GM12878 (cell line): ENCODE measurements around the gene CPNE4. TPM values are rescaled to one million over a fixed set of nuclear protein-coding genes. Genes with fewer than 3 reads are reported as not detected.

ENCODE experiments used
- ATAC-seq: fragments of 200-7000 bp; cut with Tn5 transposase; 3 replicates; pipeline ENCODE4 v1.9.1; 2020; ENCODE audit warnings: mild to moderate bottlenecking, moderate library complexity
- BruUV-seq: library from RNA; stranded (reverse); fragments of 400-500 nt; replicated peaks from 2 replicates; lab custom pipeline; 2021; lab: Mats Ljungman, UMichigan
- CTCF ChIA-PET: fragments of 300-600 bp; sonication (Branson Sonifier 250); formaldehyde crosslinking; extraction: SDS; loops from one replicate; lab custom pipeline; 2021; ENCODE audit warnings: inconsistent platforms; lab: Yijun Ruan, JAX
- POLR2A ChIA-PET: fragments of 350-600 bp; formaldehyde crosslinking; extraction: SDS; loops from one replicate; lab custom pipeline; 2021; ENCODE audit warnings: inconsistent platforms; lab: Charles Lee
- RAD21 ChIA-PET: fragments of 300-600 bp; sonication (Branson Sonifier 250); formaldehyde crosslinking; loops from one replicate; lab custom pipeline; 2023; ENCODE audit warnings: antibody characterized with exemption; ENCODE audit not compliant: unreplicated experiment; lab: Charles Lee
- SMC1A ChIA-PET: fragments of 300-600 bp; sonication (Branson Sonifier 250); formaldehyde crosslinking; loops from one replicate; lab custom pipeline; 2023; ENCODE audit not compliant: unreplicated experiment, uncharacterized antibody; lab: Charles Lee
- DNase-seq: peaks from one replicate; pipeline ENCODE4 v3.0.0-alpha.2; 2011; ENCODE audit warnings: low read depth, low spot score
- FAIRE-seq: peaks from 3 replicates; lab custom pipeline; 2011; peaks lifted over from hg19 to GRCh38; lab: Jason Lieb, UNC
- H2AFZ ChIP-seq: 2 replicates; pipeline ENCODE4 v1.6.0; 2011; ENCODE audit warnings: low read depth, low read length, control low read depth; ENCODE audit not compliant: control insufficient read depth
- H3K27ac ChIP-seq: 2 replicates; pipeline ENCODE4 v1.5.1; 2011; ENCODE audit warnings: control low read depth; ENCODE audit not compliant: control insufficient read depth, insufficient read depth
- H3K27me3 ChIP-seq, 2 experiments: replicated peaks in 1 of 2; 2 replicates each; pipeline versions ENCODE4 v1.6.0 to v1.6.1; 2011; ENCODE audit warnings: low read length in 1 of 2; ENCODE audit not compliant: control insufficient read depth in 2 of 2, insufficient read depth in 2 of 2
- H3K36me3 ChIP-seq, 2 experiments: 2 replicates each; pipeline ENCODE4 v1.5.1; 2011; ENCODE audit warnings: low read length in 1 of 2; ENCODE audit not compliant: control insufficient read depth in 2 of 2, insufficient read depth in 2 of 2
- H3K4me1 ChIP-seq: 2 replicates; pipeline ENCODE4 v1.6.1; 2011; ENCODE audit warnings: mild to moderate bottlenecking, low read length, moderate library complexity, mixed read lengths; ENCODE audit not compliant: control insufficient read depth, insufficient read depth
- H3K4me2 ChIP-seq: 2 replicates; pipeline ENCODE4 v1.6.0; 2011; ENCODE audit warnings: control low read depth; ENCODE audit not compliant: control insufficient read depth, insufficient read depth
- H3K4me3 ChIP-seq: fragments of 200-600 bp; sonication (generic); 2 replicates; pipeline ENCODE4 v1.5.1; 2016
- H3K79me2 ChIP-seq: 2 replicates; pipeline ENCODE4 v1.6.0; 2011; ENCODE audit warnings: low read length; ENCODE audit not compliant: control insufficient read depth, insufficient read depth
- H3K9ac ChIP-seq: 2 replicates; pipeline ENCODE4 v1.8.0; 2011; ENCODE audit warnings: low read length, control low read depth, mixed read lengths; ENCODE audit not compliant: control insufficient read depth, insufficient read depth
- H3K9me3 ChIP-seq: replicated peaks from 3 replicates; pipeline ENCODE4 v1.5.1; 2011; ENCODE audit warnings: mild to moderate bottlenecking, low read length; ENCODE audit not compliant: control insufficient read depth, insufficient read depth
- H4K20me1 ChIP-seq: 2 replicates; pipeline ENCODE4 v1.6.0; 2011; ENCODE audit not compliant: control insufficient read depth, insufficient read depth
- E2F8 ChIP-seq: fragments of 450-650 bp; IDR thresholded peaks from 2 replicates; pipeline ENCODE4 v1.6.1; 2018; ENCODE audit warnings: mild to moderate bottlenecking, low read depth, moderate library complexity; ENCODE audit not compliant: partially characterized antibody
- MYB ChIP-seq: fragments of 150-350 bp; IDR thresholded peaks from 2 replicates; pipeline ENCODE4 v1.6.1; 2014; ENCODE audit warnings: mild to moderate bottlenecking, low read depth, low read length, borderline replicate concordance
- SUZ12 ChIP-seq: fragments of 200-600 bp; sonication (generic); IDR thresholded peaks from one replicate; pipeline ENCODE4 v1.6.1; 2018; ENCODE audit warnings: antibody characterized with exemption, mild to moderate bottlenecking; ENCODE audit not compliant: unreplicated experiment
- WGBS: methylation state at CpG from one replicate; pipeline ENCODE4 v1.1.6; 2016; ENCODE audit warnings: low lambda C conversion rate; ENCODE audit not compliant: insufficient replicate concordance, insufficient coverage; ENCODE audit errors: missing lambda C conversion rate; 5-methylcytosine and 5-hydroxymethylcytosine counted together
- in situ Hi-C: fragments of 300-500 bp; cut with MboI; formaldehyde crosslinking; loops from 9 replicates; pipeline ENCODE4 v1.14.3; 2018; ENCODE audit warnings: mixed read lengths
- intact Hi-C: fragments of 100-400 bp; cut with micrococcal nuclease; formaldehyde crosslinking; loops from one replicate; pipeline ENCODE4 v1.14.2; 2022; ENCODE audit not compliant: unreplicated experiment
- polyA plus RNA-seq, 11 experiments: library from polyadenylated mRNA; depleted of rRNA in 4 of 11; unstranded in 6 of 11; stranded (reverse) in 5 of 11; fragments of >200 nt; fragmentation: Nextera tagmentation in 4 of 11; fragmentation: Illumina TruSeq in 1 of 11; extraction: Ambion mirVana in 4 of 11; extraction: Trizol in 1 of 11; gene quantifications; 1 replicate in 1 of 11; 2 replicates in 10 of 11; pipeline versions ENCODE4 v1.2.1 to v1.2.3, GENCODE V29; 2011 to 2016; ENCODE audit warnings: inconsistent platforms in 2 of 11, missing spikeins in 2 of 11, low read depth in 1 of 11
- total RNA-seq, 4 experiments: library from RNA; depleted of rRNA in 3 of 4; stranded (reverse); fragments of >200 nt in 3 of 4; fragmentation: Illumina TruSeq in 1 of 4; extraction: Trizol in 1 of 4; gene quantifications; 2 replicates each; pipeline versions ENCODE4 v1.2.1 to v1.2.3, GENCODE V29; 2013 to 2021

CPNE4 gene
- total and polyA plus RNA-seq, 10 of the 15 experiments (the other 5 are each of a cell fraction or from before 2014, with no cell fraction given): 0.17 to 1.9 (median 0.48) TPM; not detected in 1

GRCh38 chr3:131540143-131540542 lies 494.7 kb downstream of the CPNE4 start (continued):
- TF ChIP-seq E2F8: no peak
- TF ChIP-seq SUZ12: no peak

DNA sequence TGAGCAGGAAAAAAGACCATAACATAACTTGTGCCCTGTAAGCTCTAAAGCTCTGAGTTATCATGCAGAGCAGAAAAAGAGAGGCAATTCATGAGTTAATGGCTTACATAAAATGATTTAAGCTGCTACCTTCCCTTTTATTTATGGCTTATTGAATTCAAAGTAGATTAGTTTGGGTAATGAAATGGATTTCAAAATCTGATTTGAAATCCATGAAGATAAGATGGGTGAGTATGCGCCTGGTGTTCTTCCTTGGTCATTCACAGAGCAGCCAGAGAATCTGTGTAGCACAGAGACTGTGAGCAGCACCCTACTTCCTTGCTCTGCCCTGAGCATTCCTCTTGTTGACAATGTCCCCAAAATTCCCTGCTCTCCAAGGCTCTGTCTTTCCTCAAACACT lies 495.8 kb downstream of the CPNE4 start:
- POLR2A ChIA-PET: no interaction called here
- no peak for DNase-seq
- Histone ChIP-seq H2AFZ (no peak overlapping the region), H3K9me3 (no peaks in the 10 kb centered on the region), H3K4me1 (no peaks in the 10 kb centered on the region), H3K4me3 (no peak overlapping the region), H3K9ac (no peak overlapping the region), H3K79me2 (no peaks in the 10 kb centered on the region), H4K20me1 (no peaks in the 10 kb centered on the region), H3K4me2 (no peak overlapping the region), H3K27me3 (no peaks in the 10 kb centered on the region; a peak in 2 of 4 replicates), H3K27ac (no peak overlapping the region), H3K36me3 (no peaks in the 10 kb centered on the region)
- BruUV-seq: no TSS peak
- SMC1A ChIA-PET: no interaction called here
- RAD21 ChIA-PET: no interaction called here
- CTCF ChIA-PET: interaction anchor here (1.1 to 2.7 kb wide), 3 partner anchors 11 to 499 kb away, joined by 3 to 10 read pairs (median 3); no protein-coding TSS in a partner anchor
- intact Hi-C loops: no loop called here
- ATAC-seq: no peak
- in situ Hi-C loops: no loop called here
- TF ChIP-seq MYB: no peak
- no peak for FAIRE-seq
- WGBS: 100% methylated on average over 1 of the region's 1 CpG
